IMR-90 (cell line): Measurements from ENCODE around the gene PLEKHO2. TPM values are rescaled to one million over a fixed set of nuclear protein-coding genes. Genes with fewer than 3 reads are reported as not detected.

ENCODE experiments used
- ATAC-seq: fragments of 200-7000 bp; cut with Tn5 transposase; 2 replicates; pipeline ENCODE4 v1.9.1; 2020; ENCODE audit warnings: low read depth, mild to moderate bottlenecking, moderate library complexity
- BruUV-seq: library from RNA; stranded (reverse); fragments of 400-500 nt; replicated peaks from 2 replicates; lab custom pipeline; 2021; lab: Mats Ljungman, UMichigan
- CTCF ChIA-PET: fragments of 300-600 bp; formaldehyde crosslinking; extraction: SDS; loops from one replicate; lab custom pipeline; 2021; ENCODE audit warnings: antibody characterized with exemption; lab: Yijun Ruan, JAX
- POLR2A ChIA-PET: fragments of 300-600 bp; sonication (Branson Sonifier 250); formaldehyde crosslinking; loops from one replicate; lab custom pipeline; 2022; ENCODE audit warnings: antibody characterized with exemption; ENCODE audit not compliant: unreplicated experiment; lab: Charles Lee
- DNase-seq: peaks from one replicate; pipeline ENCODE4 v3.0.0; 2013
- H2AFZ ChIP-seq: replicated peaks from 2 replicates; pipeline ENCODE3; 2013; ENCODE audit warnings: low read length, mild to moderate bottlenecking; ENCODE audit not compliant: poor library complexity
- H2AK5ac ChIP-seq: 2 replicates; pipeline ENCODE4 v1.6.1; 2013; ENCODE audit warnings: low read depth, low read length, inconsistent platforms
- H2AK9ac ChIP-seq: replicated peaks from 2 replicates; pipeline ENCODE3; 2013; ENCODE audit warnings: mild to moderate bottlenecking, low read depth, low read length, moderate library complexity; ENCODE audit not compliant: poor library complexity
- H2BK120ac ChIP-seq: 2 replicates; pipeline ENCODE4 v1.6.1; 2013; ENCODE audit warnings: low read depth, low read length, inconsistent platforms
- H2BK15ac ChIP-seq: 3 replicates; pipeline ENCODE4 v1.6.1; 2013; ENCODE audit warnings: low read depth, low read length, inconsistent platforms
- H2BK20ac ChIP-seq: 2 replicates; pipeline ENCODE4 v1.6.1; 2013; ENCODE audit warnings: low read depth, mild to moderate bottlenecking, inconsistent platforms, low read length, moderate library complexity
- H2BK5ac ChIP-seq: 2 replicates; pipeline ENCODE4 v1.6.1; 2013; ENCODE audit warnings: mild to moderate bottlenecking, low read depth, low read length, inconsistent platforms; ENCODE audit not compliant: poor library complexity, severe bottlenecking
- H3K14ac ChIP-seq: replicated peaks from 2 replicates; pipeline ENCODE4 v1.6.1; 2013; ENCODE audit warnings: low read depth, low read length, inconsistent platforms
- H3K18ac ChIP-seq: 2 replicates; pipeline ENCODE4 v1.6.1; 2013; ENCODE audit warnings: low read depth, low read length, control low read depth
- H3K23ac ChIP-seq: 2 replicates; pipeline ENCODE4 v1.6.1; 2013; ENCODE audit warnings: low read depth, low read length, inconsistent platforms
- H3K27ac ChIP-seq: 2 replicates; pipeline ENCODE4 v1.5.1; 2013; ENCODE audit warnings: mild to moderate bottlenecking, control low read depth, low read length; ENCODE audit not compliant: insufficient read depth
- H3K27me3 ChIP-seq: 2 replicates; pipeline ENCODE4 v1.6.1; 2013; ENCODE audit warnings: low read length; ENCODE audit not compliant: control insufficient read depth, insufficient read depth
- H3K36me3 ChIP-seq: 2 replicates; pipeline ENCODE4 v1.6.1; 2013; ENCODE audit warnings: low read length, mixed read lengths; ENCODE audit not compliant: control insufficient read depth, insufficient read depth
- H3K4ac ChIP-seq: 2 replicates; pipeline ENCODE4 v1.6.1; 2013; ENCODE audit warnings: low read depth, low read length, inconsistent platforms
- H3K4me1 ChIP-seq: 2 replicates; pipeline ENCODE4 v1.6.1; 2013; ENCODE audit warnings: low read length, mixed read lengths; ENCODE audit not compliant: control insufficient read depth, insufficient read depth
- H3K4me2 ChIP-seq: 2 replicates; pipeline ENCODE4 v1.6.1; 2013; ENCODE audit warnings: low read depth, mild to moderate bottlenecking, control low read depth, low read length, moderate library complexity
- H3K4me3 ChIP-seq: 2 replicates; pipeline ENCODE4 v1.5.1; 2013; ENCODE audit warnings: low read depth, mild to moderate bottlenecking, control low read depth, low read length, moderate library complexity; ENCODE audit not compliant: insufficient read depth
- H3K56ac ChIP-seq: 2 replicates; pipeline ENCODE4 v1.6.1; 2013; ENCODE audit warnings: low read length, inconsistent platforms; ENCODE audit not compliant: insufficient read depth; ENCODE audit errors: extremely low read depth
- H3K79me1 ChIP-seq, 2 experiments: 2 replicates each; pipeline ENCODE4 v1.6.1; 2013; ENCODE audit warnings: low read length in 2 of 2, inconsistent platforms in 1 of 2, low read depth in 1 of 2
- H3K9ac ChIP-seq: 2 replicates; pipeline ENCODE4 v1.6.1; 2013; ENCODE audit warnings: low read depth, low read length, control low read depth
- H3K9me1 ChIP-seq: 2 replicates; pipeline ENCODE4 v1.6.1; 2013; ENCODE audit warnings: low read length, inconsistent platforms; ENCODE audit not compliant: insufficient read depth
- H3K9me3 ChIP-seq: 2 replicates; pipeline ENCODE4 v1.6.1; 2013; ENCODE audit warnings: low read length; ENCODE audit not compliant: control insufficient read depth, insufficient read depth
- H4K20me1 ChIP-seq: 2 replicates; pipeline ENCODE4 v1.6.1; 2013; ENCODE audit warnings: low read length, inconsistent platforms; ENCODE audit not compliant: insufficient read depth
- H4K5ac ChIP-seq: 2 replicates; pipeline ENCODE4 v1.6.1; 2013; ENCODE audit warnings: mild to moderate bottlenecking, low read depth, low read length, control low read depth
- H4K8ac ChIP-seq, 2 experiments: 2 replicates each; pipeline ENCODE4 v1.6.1; 2013; ENCODE audit warnings: low read depth in 2 of 2, low read length in 2 of 2, control low read depth in 1 of 2, inconsistent platforms in 1 of 2
- H4K91ac ChIP-seq: 2 replicates; pipeline ENCODE4 v1.6.1; 2013; ENCODE audit warnings: low read depth, low read length, inconsistent platforms; ENCODE audit not compliant: insufficient read depth
- BHLHE40 ChIP-seq: fragments of 150-350 bp; IDR thresholded peaks from 2 replicates; pipeline ENCODE4 v1.6.1; 2016; ENCODE audit warnings: mild to moderate bottlenecking, low read depth, low read length
- CEBPB ChIP-seq: IDR thresholded peaks from 2 replicates; pipeline ENCODE4 v1.6.1; 2012; ENCODE audit warnings: low read depth, low read length, improper control_type of control experiment
- FOS ChIP-seq: fragments of 150-350 bp; IDR thresholded peaks from 2 replicates; pipeline ENCODE4 v1.6.1; 2016; ENCODE audit warnings: low read depth, low read length
- MAZ ChIP-seq: IDR thresholded peaks from 2 replicates; pipeline ENCODE4 v1.6.1; 2012; ENCODE audit warnings: low read depth, mild to moderate bottlenecking, low read length, improper control_type of control experiment, moderate library complexity, borderline replicate concordance
- MXI1 ChIP-seq: IDR thresholded peaks from 2 replicates; pipeline ENCODE4 v1.6.1; 2012; ENCODE audit warnings: low read depth, mild to moderate bottlenecking, low read length, moderate library complexity, borderline replicate concordance
- NFE2L2 ChIP-seq: fragments of 150-350 bp; IDR thresholded peaks from 2 replicates; pipeline ENCODE4 v1.6.1; 2016; ENCODE audit warnings: low read depth, mild to moderate bottlenecking, low read length
- POLR2A ChIP-seq: IDR thresholded peaks from 2 replicates; pipeline ENCODE4 v1.6.1; 2012; ENCODE audit warnings: mild to moderate bottlenecking, low read depth, low read length
- RAD21 ChIP-seq: IDR thresholded peaks from 2 replicates; pipeline ENCODE4 v1.6.1; 2012; ENCODE audit warnings: low read length, improper control_type of control experiment
- RCOR1 ChIP-seq: IDR thresholded peaks from 2 replicates; pipeline ENCODE4 v1.6.1; 2012; ENCODE audit warnings: mild to moderate bottlenecking, low read length, improper control_type of control experiment; ENCODE audit not compliant: insufficient replicate concordance
- RFX5 ChIP-seq: IDR thresholded peaks from 2 replicates; pipeline ENCODE4 v1.8.0; 2012; ENCODE audit warnings: low read depth, mild to moderate bottlenecking, low read length, moderate library complexity
- SMC3 ChIP-seq: fragments of 150-350 bp; IDR thresholded peaks from 2 replicates; pipeline ENCODE4 v1.6.1; 2016; ENCODE audit warnings: low read depth, mild to moderate bottlenecking, antibody characterized with exemption, low read length, moderate library complexity
- WGBS, 2 experiments: methylation state at CpG; one replicate each; pipeline versions ENCODE4 v1.1.5 to v1.1.7; 2013; ENCODE audit warnings: missing lambda C conversion rate in 2 of 2; ENCODE audit not compliant: insufficient read length in 1 of 2; ENCODE audit errors: extremely low coverage in 2 of 2; 5-methylcytosine and 5-hydroxymethylcytosine counted together
- dilution Hi-C: fragments of 300-500 bp; cut with HindIII; formaldehyde crosslinking; loops from one replicate; pipeline ENCODE4 v1.14.3; 2018; ENCODE audit warnings: low sequenced_read_pairs; ENCODE audit not compliant: unreplicated experiment
- in situ Hi-C: fragments of 300-500 bp; cut with MboI; formaldehyde crosslinking; loops from 3 replicates; pipeline ENCODE4 v1.14.3; 2019; ENCODE audit warnings: low sequenced_read_pairs, inconsistent platforms, mixed read lengths
- intact Hi-C: fragments of 100-400 bp; cut with micrococcal nuclease; formaldehyde crosslinking; loops from 2 replicates; pipeline ENCODE4 v1.10.0; 2022
- polyA plus RNA-seq, 3 experiments: library from polyadenylated mRNA; depleted of rRNA; stranded (reverse); fragments of >200 nt; gene quantifications; 2 replicates each; pipeline ENCODE4 v1.2.3, GENCODE V29; 2012; ENCODE audit warnings: low replicate concordance in 1 of 3
- total RNA-seq: library from RNA; depleted of rRNA; stranded (reverse); fragments of >200 nt; gene quantifications from 2 replicates; pipeline ENCODE4 v1.2.3, GENCODE V29; 2012
- TF ChIP-seq, protein P1 (sequence below): conservative IDR thresholded peaks from 2 replicates; pipeline ENCODE4 v1.5.1; 2012; ENCODE audit warnings: mild to moderate bottlenecking, low read depth, low read length, improper control_type of control experiment
- TF ChIP-seq, protein P2 (sequence below): fragments of 150-350 bp; IDR thresholded peaks from 2 replicates; pipeline ENCODE4 v1.6.1; 2017; ENCODE audit warnings: mild to moderate bottlenecking, antibody characterized with exemption, low read length, low read depth

The PLEKHO2 gene
- total and polyA plus RNA-seq, 2 of the 4 experiments (the other 2 are of a cell fraction), result 19.0 to 22.5 TPM

DNA sequence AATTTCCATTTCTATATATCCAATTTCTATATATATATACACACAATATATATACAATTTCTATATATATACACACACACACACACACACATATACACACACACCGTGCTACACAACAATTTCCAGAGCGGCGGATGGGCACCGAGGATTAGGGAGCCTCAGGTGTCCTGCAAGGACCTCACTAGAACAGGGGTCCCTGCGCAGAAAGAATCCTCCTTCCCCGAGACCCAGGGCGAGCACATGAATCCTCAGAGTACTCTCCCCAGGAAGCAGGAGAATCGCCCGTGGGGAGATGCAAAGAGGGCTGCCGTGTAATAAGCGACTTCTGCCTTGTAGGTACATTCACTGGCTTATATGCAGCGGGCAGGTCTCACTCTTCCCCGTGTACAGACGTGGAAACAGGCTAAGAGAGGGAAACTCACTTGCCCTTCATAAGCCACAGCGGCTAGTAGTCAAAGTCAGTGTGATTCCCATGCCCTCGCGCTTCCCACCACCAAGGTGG, 16.7 kb upstream of the PLEKHO2 start:
- peak overlapping the region; percentile 22; the same call in 1 of the 2 replicates for H3K56ac ChIP-seq
- intact Hi-C loops, result no loop called here
- peak overlapping the region; percentile 95 for H2AK9ac ChIP-seq
- H3K27me3 ChIP-seq, result no peaks in the 10 kb centered on the region
- dilution Hi-C loops, result no loop called here
- peak overlapping the region; percentile 41 for H3K4me3 ChIP-seq
- peak overlapping the region; percentile 58 for H2AK5ac ChIP-seq
- H3K36me3 ChIP-seq, result peaks cover 3% of the 10 kb centered on the region; the same call in 1 of the 2 replicates
- H3K9me3 ChIP-seq, result no peaks in the 10 kb centered on the region
- WGBS, 2 experiments, result 2% methylated on average over 6 of the region's 17 CpGs; no CpG with 5 or more reads in 1 of the 2 experiments
- peaks cover 7% of the 10 kb centered on the region; the same call in 1 of the 2 replicates for H3K4me1 ChIP-seq
- H3K9ac ChIP-seq, result peak overlapping the region; percentile 54; the same call in 1 of the 2 replicates
- no TSS peak for BruUV-seq
- H2BK120ac ChIP-seq, result no peak overlapping the region
- peak overlapping the region; percentile 6 for H2BK5ac ChIP-seq
- DNase-seq (no peak), ATAC-seq (peak; percentile 2)
- no peak overlapping the region; the same call in 2 of the 3 replicates for H2BK15ac ChIP-seq
- H4K8ac ChIP-seq, result peak overlapping the region in 1 of 2 experiments; percentile 56; a peak in 1 of 4 replicates
- H4K5ac ChIP-seq, result no peak overlapping the region
- H3K18ac ChIP-seq, result no peak overlapping the region
- H4K20me1 ChIP-seq, result 0 out of 2 replicates have a peak, but pooled peaks cover 3% of the 10 kb centered on the region
- peak overlapping the region; percentile 56 for H3K4ac ChIP-seq
- peak overlapping the region; percentile 87 for H2AFZ ChIP-seq
- peak overlapping the region; percentile 0; the same call in 1 of the 2 replicates for H3K27ac ChIP-seq
- H4K91ac ChIP-seq, result peak overlapping the region; percentile 22; the same call in 1 of the 2 replicates
- TF ChIP-seq RFX5 (no peak), MAZ (no peak), POLR2A (no peak), SMC3 (no peak), NFE2L2 (no peak), BHLHE40 (no peak), RCOR1 (no peak), RAD21 (no peak), FOS (no peak), MXI1 (no peak), CEBPB (no peak)
- TF ChIP-seq, protein P1, sequence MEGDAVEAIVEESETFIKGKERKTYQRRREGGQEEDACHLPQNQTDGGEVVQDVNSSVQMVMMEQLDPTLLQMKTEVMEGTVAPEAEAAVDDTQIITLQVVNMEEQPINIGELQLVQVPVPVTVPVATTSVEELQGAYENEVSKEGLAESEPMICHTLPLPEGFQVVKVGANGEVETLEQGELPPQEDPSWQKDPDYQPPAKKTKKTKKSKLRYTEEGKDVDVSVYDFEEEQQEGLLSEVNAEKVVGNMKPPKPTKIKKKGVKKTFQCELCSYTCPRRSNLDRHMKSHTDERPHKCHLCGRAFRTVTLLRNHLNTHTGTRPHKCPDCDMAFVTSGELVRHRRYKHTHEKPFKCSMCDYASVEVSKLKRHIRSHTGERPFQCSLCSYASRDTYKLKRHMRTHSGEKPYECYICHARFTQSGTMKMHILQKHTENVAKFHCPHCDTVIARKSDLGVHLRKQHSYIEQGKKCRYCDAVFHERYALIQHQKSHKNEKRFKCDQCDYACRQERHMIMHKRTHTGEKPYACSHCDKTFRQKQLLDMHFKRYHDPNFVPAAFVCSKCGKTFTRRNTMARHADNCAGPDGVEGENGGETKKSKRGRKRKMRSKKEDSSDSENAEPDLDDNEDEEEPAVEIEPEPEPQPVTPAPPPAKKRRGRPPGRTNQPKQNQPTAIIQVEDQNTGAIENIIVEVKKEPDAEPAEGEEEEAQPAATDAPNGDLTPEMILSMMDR, result no peak
- TF ChIP-seq, protein P2, sequence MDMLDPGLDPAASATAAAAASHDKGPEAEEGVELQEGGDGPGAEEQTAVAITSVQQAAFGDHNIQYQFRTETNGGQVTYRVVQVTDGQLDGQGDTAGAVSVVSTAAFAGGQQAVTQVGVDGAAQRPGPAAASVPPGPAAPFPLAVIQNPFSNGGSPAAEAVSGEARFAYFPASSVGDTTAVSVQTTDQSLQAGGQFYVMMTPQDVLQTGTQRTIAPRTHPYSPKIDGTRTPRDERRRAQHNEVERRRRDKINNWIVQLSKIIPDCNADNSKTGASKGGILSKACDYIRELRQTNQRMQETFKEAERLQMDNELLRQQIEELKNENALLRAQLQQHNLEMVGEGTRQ, result no peak
- H2BK20ac ChIP-seq, result no peak overlapping the region
- peaks cover 12 to 39% of the 10 kb centered on the region in 2 experiments for H3K79me1 ChIP-seq
- peak overlapping the region; percentile 62 for H3K23ac ChIP-seq
- in situ Hi-C loops, result no loop called here
- peak overlapping the region; percentile 73 for H3K4me2 ChIP-seq
- ChIA-PET CTCF (interaction anchor here (1.1 kb wide), 1 partner anchor 16 kb away, joined by 4 read pairs; no protein-coding TSS in a partner anchor), POLR2A (interaction anchor here (1.0 kb wide), 1 partner anchor 16 kb away, joined by 3 read pairs; no protein-coding TSS in a partner anchor)
- H3K9me1 ChIP-seq, result no peaks in the 10 kb centered on the region; the same call in 1 of the 2 replicates
- H3K14ac ChIP-seq, result peak overlapping the region; percentile 90
